GM12872 (cell line): ENCODE data around the gene UNK.

ENCODE experiments used
- TF ChIP-seq, protein P1 (sequence below): IDR thresholded peaks from 3 replicates; pipeline ENCODE4 v1.5.1; 2011; ENCODE audit warnings: low read depth, mild to moderate bottlenecking, low read length, moderate library complexity; ENCODE audit not compliant: insufficient read depth

Gene UNK

DNA sequence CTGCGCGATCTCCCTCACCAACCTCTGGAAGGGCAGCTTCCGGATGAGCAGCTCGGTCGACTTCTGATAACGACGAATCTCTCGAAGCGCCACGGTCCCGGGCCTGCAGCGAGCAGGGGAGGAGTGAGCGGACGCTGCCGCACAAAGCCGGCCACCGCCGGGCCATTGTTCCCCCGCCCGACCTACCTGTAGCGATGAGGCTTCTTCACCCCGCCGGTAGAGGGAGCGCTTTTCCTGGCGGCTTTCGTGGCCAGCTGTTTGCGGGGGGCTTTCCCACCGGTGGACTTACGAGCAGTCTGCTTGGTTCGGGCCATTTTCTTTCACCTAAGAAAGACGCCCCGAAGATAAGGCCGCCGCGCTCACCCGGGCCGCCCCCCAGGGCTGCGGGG is 5.8 kb upstream of the UNK start:
- TF ChIP-seq, protein P1, sequence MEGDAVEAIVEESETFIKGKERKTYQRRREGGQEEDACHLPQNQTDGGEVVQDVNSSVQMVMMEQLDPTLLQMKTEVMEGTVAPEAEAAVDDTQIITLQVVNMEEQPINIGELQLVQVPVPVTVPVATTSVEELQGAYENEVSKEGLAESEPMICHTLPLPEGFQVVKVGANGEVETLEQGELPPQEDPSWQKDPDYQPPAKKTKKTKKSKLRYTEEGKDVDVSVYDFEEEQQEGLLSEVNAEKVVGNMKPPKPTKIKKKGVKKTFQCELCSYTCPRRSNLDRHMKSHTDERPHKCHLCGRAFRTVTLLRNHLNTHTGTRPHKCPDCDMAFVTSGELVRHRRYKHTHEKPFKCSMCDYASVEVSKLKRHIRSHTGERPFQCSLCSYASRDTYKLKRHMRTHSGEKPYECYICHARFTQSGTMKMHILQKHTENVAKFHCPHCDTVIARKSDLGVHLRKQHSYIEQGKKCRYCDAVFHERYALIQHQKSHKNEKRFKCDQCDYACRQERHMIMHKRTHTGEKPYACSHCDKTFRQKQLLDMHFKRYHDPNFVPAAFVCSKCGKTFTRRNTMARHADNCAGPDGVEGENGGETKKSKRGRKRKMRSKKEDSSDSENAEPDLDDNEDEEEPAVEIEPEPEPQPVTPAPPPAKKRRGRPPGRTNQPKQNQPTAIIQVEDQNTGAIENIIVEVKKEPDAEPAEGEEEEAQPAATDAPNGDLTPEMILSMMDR, result peak; percentile 72

DNA sequence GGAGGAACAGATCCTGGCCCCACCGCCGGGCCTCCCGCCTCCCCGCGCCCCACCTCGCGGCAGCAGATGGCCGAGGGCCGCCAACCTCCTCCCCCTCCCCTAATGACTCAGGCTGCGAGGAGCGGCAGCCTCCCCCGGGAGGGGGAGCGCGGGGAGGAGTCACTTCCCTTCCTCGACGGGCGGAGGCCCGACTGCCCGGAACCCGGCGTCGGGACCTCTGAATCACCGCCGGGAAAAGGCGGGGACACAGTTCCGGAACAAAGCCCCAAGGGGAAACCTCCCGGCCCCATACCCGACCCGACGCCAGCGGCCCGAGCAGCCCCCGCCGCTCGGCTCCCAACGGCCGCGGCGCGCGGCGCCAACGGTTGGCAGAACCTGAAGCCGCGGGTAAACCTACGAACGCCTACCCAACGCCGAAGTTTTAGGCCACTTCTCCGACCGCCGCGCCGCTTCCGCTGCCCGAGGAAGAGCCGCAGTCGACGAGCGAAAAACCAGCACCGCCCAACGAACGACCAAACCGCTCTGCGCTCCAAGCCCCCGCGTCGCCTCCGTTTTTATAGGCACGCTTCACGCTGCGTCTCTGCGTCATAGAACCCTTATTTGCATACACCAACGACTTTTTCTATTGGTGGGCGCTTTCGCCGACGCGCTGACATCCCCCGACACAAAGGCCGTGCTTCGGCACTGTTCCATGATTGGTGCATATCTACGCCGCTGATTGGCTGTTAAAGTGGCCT is 5.2 kb upstream of the UNK start:
- TF ChIP-seq, protein P1, result no peak

- TF ChIP-seq, protein P1, result no peak
Observed at GRCh38 chr17:75779987-75780889, 4.4 kb upstream of the UNK start.

- TF ChIP-seq, protein P1, result peak; percentile 67
Observed at GRCh38 chr17:75783069-75783783, 1.4 kb upstream of the UNK start.

DNA sequence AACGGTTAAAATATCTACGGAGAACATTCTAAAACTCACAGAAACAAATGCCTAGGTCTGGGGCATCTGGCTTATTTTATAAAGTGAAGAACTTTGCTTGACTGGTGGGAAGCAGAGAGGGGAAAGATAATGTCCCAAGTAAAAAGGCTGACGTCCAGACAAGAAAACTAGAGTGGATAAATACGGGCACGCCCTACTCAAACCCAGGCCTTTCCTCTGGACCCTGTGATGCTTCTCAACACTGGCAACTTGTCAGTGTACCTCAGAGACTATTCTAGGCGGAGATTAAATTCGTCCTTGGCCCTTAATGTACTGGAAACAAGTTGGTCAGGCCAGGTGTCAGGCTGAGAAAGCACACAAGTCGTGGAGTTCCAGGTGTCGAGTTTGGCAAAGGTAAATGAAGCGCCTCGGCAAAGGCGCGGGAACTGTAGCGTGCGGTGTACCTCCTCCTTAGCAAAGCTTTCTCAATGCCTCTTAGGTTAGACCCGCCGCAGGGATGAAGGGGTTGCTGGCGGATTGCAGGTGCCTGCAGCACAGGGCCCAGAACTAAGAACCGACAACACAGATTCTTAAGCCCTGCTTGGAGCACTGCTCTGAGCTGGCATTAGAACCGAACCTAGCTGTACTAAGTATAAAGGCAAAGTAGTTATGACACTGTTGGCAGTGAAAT is 668 bp upstream of the UNK start:
- TF ChIP-seq, protein P1, result no peak

- TF ChIP-seq, protein P1, result no peak
Observed at GRCh38 chr17:75785016-75785890, 647 bp downstream of the UNK start.
